22Rv1 (cell line): Measurements from ENCODE around the gene ICOSLG.
"Not testable (repeated sequence)": the region's sequence is repeated elsewhere in the genome, so short reads cannot be mapped to it uniquely, and the experiment has no call there.

ENCODE experiments used
- CTCF ChIP-seq: fragments of 450-650 bp; IDR thresholded peaks from 2 replicates; pipeline ENCODE4 v1.5.1; 2017; ENCODE audit warnings: mild to moderate bottlenecking
- ZFX ChIP-seq: fragments of 450-650 bp; IDR thresholded peaks from 2 replicates; pipeline ENCODE4 v1.6.1; 2017; ENCODE audit warnings: antibody characterized with exemption, borderline replicate concordance

GRCh38 chr21:44202590-44203299, 38.0 kb downstream of the ICOSLG start:
- not testable (repeated sequence) for TF ChIP-seq CTCF, ZFX
